ENCODE measurements around the gene TRIM2. TPM values are rescaled to one million over a fixed set of nuclear protein-coding genes. Genes with fewer than 3 reads are reported as not detected.

TRIM2 gene
- 23.3 and 69.9 TPM in 2 replicates for total RNA-seq (ENCODE audit: low replicate concordance)

GRCh38 chr4:153204247-153204671 is at the start of gene TRIM2:
Gene TRIM2 (plus strand): TSS chr4:153204443. CDS start chr4:153204531, 88 bp downstream.

GRCh38 chr4:153344131-153345011 is 140.1 kb downstream of the TRIM2 start, which contains the start of gene MND1:
Gene MND1 (plus strand): TSS chr4:153344688. CDS start chr4:153344738, 50 bp downstream.

Other genes with a start within 250 kb of the TRIM2 start
- 0.35 and 2.3 TPM in 2 replicates for gene MND1, start 140.2 kb downstream of the TRIM2 start, total RNA-seq (ENCODE audit: low replicate concordance)

All from smooth muscle cell of the coronary artery (primary cell).